GM15510 (cell line): Measurements from ENCODE around the gene TTC5.

Experiments
- POLR2A ChIP-seq: IDR thresholded peaks from 3 replicates; pipeline ENCODE4 v1.6.1; 2011; ENCODE audit warnings: borderline replicate concordance; ENCODE audit not compliant: insufficient read length; ENCODE audit errors: extremely low read depth

TTC5 gene

GRCh38 chr14:20305265-20306078, at the start of gene TTC5:
Gene TTC5 (minus strand): TSS chr14:20305951. CDS start chr14:20305937, 14 bp downstream.
- peak; percentile 56 for TF ChIP-seq POLR2A

- TF ChIP-seq POLR2A: no peak
These were observed 45.1 kb upstream of the TTC5 start for GRCh38 chr14:20350860-20351259.

GRCh38 chr14:20350282-20350681, 44.5 kb upstream of the TTC5 start:
- no peak for TF ChIP-seq POLR2A

GRCh38 chr14:20347747-20348146, 42.0 kb upstream of the TTC5 start:
- no peak for TF ChIP-seq POLR2A

- TF ChIP-seq POLR2A: no peak
These were observed 41.0 kb upstream of the TTC5 start for GRCh38 chr14:20346713-20347112.

GRCh38 chr14:20345366-20345765, 39.6 kb upstream of the TTC5 start:
- no peak for TF ChIP-seq POLR2A

GRCh38 chr14:20343862-20344220, 38.1 kb upstream of the TTC5 start:
- TF ChIP-seq POLR2A: no peak

GRCh38 chr14:20343092-20343861, 37.5 kb upstream of the TTC5 start, which contains the start of gene PARP2:
Gene PARP2 (plus strand): TSS chr14:20343635. CDS start chr14:20343642, 7 bp downstream.
- peak; percentile 97 for TF ChIP-seq POLR2A

GRCh38 chr14:20341646-20342045, 35.9 kb upstream of the TTC5 start:
- TF ChIP-seq POLR2A: no peak

GRCh38 chr14:20334017-20334416, 28.3 kb upstream of the TTC5 start:
- no peak for TF ChIP-seq POLR2A

- no peak for TF ChIP-seq POLR2A
These were observed 27.7 kb upstream of the TTC5 start for GRCh38 chr14:20333494-20333841.

- TF ChIP-seq POLR2A: peak; percentile 58
These were observed 27.2 kb upstream of the TTC5 start, which contains the start of gene CCNB1IP1 for GRCh38 chr14:20332788-20333493. Gene CCNB1IP1 (minus strand): TSS chr14:20333279. CDS start chr14:20316523, 16,756 bp downstream.

GRCh38 chr14:20332431-20332787, 26.7 kb upstream of the TTC5 start:
- TF ChIP-seq POLR2A: no peak

- no peak for TF ChIP-seq POLR2A
These were observed 25.4 kb upstream of the TTC5 start for GRCh38 chr14:20331053-20331613.

- TF ChIP-seq POLR2A: no peak
These were observed 23.6 kb upstream of the TTC5 start for GRCh38 chr14:20329355-20329754.

- no peak for TF ChIP-seq POLR2A
These were observed 23.0 kb upstream of the TTC5 start for GRCh38 chr14:20328705-20329104.
